Activated CD4-positive, alpha-beta T cell treated with anti-CD3 and anti-CD28 coated beads, Interleukin-2, Interleukin-4, amounts not matched to agents 100 ng/mL and 50 ng/mL, durations not matched to agents 16 hours and 8 hours (primary cell): ENCODE measurements around the gene PHLDB1.

Experiments
- DNase-seq: peaks from one replicate; pipeline ENCODE4 v3.0.0-alpha.2; 2020; ENCODE audit warnings: low spot score

The PHLDB1 gene

GRCh38 chr11:118640332-118641154 lies 33.1 kb downstream of the PHLDB1 start:
- no peak for DNase-seq

- no peak for DNase-seq
Measured at GRCh38 chr11:118641397-118642019, 34.1 kb downstream of the PHLDB1 start.

GRCh38 chr11:118643142-118643994 lies 36.0 kb downstream of the PHLDB1 start:
- no peak for DNase-seq

- DNase-seq: no peak
Measured at GRCh38 chr11:118643995-118644345, 36.6 kb downstream of the PHLDB1 start.

GRCh38 chr11:118644496-118644895 lies 37.1 kb downstream of the PHLDB1 start:
- no peak for DNase-seq

- DNase-seq: no peak
Measured at GRCh38 chr11:118645066-118645715, 37.8 kb downstream of the PHLDB1 start.

- DNase-seq: no peak
Measured at GRCh38 chr11:118646393-118646792, 39.0 kb downstream of the PHLDB1 start.

- no peak for DNase-seq
Measured at GRCh38 chr11:118648291-118648690, 40.9 kb downstream of the PHLDB1 start.

GRCh38 chr11:118649941-118650340 lies 42.5 kb downstream of the PHLDB1 start:
- DNase-seq: no peak

- DNase-seq: no peak
Measured at GRCh38 chr11:118650366-118650765, 43.0 kb downstream of the PHLDB1 start.

GRCh38 chr11:118651820-118652219 lies 44.4 kb downstream of the PHLDB1 start:
- no peak for DNase-seq

- DNase-seq: no peak
Measured at GRCh38 chr11:118652681-118653181, 45.3 kb downstream of the PHLDB1 start.

GRCh38 chr11:118653684-118654390 lies 46.4 kb downstream of the PHLDB1 start:
- DNase-seq: no peak

- no peak for DNase-seq
Measured at GRCh38 chr11:118655486-118656190, 48.2 kb downstream of the PHLDB1 start.

GRCh38 chr11:118656563-118657165 lies 49.2 kb downstream of the PHLDB1 start:
- no peak for DNase-seq

GRCh38 chr11:118657238-118657637 lies 49.8 kb downstream of the PHLDB1 start:
- no peak for DNase-seq

GRCh38 chr11:118657709-118658428 lies 50.5 kb downstream of the PHLDB1 start:
- no peak for DNase-seq

- DNase-seq: no peak
Measured at GRCh38 chr11:118658429-118659313, 51.3 kb downstream of the PHLDB1 start.
